GM21526 (cell line): ENCODE results near the gene ATP6V1G2.
"Not testable (repeated sequence)": the region's sequence is repeated elsewhere in the genome, so short reads cannot be mapped to it uniquely, and the experiment has no call there.

ENCODE experiments used
- ATAC-seq: cut with Tn5 transposase; IDR thresholded peaks from one replicate; pipeline ENCODE4 v1.9.1; 2021; ENCODE audit warnings: moderate library complexity; ENCODE audit not compliant: unreplicated experiment, low FRiP score

ATP6V1G2 gene

DNA sequence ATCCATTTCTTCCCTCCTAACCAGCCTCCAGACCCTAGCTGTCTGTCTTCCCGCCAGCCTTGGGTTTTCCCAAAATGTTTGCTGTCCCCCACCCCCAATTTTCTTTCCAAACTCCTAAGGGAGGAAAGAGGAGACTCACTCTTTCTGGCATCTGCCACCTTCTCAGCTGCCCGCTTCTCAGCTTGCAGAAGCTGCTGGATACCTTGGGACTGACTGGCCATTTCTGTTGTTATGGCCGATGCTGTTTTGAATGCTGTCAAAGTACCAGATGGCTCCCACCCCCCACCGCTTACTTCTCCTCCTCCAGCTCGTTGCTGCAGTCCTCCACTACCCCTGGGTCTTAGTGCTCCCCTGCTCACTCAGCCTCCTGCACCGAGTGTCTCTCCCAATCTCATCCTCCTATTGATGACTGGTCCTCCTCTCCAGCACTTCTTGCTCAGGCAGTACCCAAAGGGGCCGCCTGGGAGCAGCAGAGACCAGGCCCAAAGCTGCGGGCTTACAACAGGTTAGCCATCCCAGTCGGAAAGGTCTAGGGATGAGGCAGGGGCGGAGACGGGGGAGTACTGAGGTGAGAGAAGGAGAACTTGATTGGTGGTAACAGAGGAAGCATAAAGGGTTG is at the start of gene ATP6V1G2:
Gene ATP6V1G2, minus strand, starts transcription at position 270 of the 619 bp plus-strand sequence. Its CDS starts 49 bp downstream, at position 221.
- no peak for ATAC-seq

DNA sequence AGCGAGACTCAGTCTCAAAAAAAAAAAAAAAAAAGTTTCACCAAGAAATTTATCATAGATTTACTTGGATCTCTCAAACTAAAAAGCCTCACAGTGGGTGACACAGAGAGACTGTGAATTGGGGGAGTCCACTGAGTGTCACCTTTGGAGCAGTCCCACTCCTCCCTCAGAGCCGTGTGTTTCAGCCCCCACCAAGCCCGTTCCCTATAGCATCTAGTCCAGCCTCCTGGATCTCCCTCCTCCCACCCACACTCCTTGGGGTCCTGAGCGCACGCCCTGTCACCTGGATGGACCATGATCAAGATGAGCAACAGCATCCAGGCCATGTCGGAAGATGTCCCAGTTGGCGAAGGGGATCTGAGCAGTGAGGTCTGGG is 46.0 kb upstream of the ATP6V1G2 start:
- ATAC-seq: no peak

DNA sequence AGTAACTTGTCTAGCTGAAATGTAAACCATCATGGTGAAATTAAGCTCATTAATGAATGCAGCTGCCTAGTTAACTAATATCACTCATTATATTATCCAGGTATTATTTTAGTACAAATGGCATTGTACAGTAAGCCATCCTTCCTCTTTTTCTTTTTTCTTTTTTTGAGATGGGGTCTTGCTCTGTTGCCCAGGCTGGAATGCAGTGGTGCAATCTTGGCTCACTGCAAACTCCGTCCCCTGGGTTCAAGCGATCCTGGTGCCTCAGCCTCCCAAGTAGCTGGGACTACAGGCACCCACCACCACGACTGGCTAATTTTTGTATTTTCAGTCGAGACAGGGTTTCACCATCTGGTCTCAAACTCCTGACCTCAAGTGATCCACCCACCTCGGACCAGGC is 44.3 kb upstream of the ATP6V1G2 start:
- ATAC-seq: not testable (repeated sequence)

DNA sequence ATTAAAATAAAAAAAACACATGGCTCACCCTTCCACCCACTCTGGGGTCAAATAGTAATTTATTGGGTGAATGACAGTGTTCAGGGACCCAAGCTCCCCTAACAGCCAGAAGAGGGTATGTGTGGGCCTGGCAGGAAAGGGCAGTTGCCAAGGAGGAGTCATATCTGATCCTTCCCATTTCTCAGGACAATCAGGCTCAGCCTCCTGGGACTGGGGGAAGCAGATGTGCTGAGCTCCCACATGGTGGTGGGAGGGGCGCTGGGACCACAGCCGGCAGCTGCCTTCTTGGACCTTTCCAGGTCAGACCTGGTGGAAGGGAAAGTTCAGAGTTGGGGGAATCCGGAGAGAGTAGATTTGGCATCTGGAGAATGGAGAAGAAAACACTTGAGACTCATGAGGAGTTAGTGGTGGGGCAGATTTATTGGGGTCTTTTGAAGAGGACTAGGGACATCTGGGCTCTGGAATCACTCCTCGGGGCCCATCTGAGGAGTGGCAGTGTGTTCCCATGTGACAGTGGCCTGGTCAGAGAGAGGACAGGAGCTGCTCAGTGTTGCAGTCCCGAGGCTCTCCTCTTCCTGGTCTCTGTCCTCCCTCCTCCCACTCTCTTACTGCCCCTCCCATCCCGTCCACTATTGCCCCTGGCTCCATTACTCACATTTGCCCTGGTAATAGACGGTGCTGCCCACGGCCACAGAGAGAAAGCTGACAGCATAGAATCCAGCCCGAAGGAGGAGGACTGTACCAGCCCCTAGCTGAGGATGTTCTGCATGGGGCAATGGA is 42.7 kb upstream of the ATP6V1G2 start:
- no peak for ATAC-seq

DNA sequence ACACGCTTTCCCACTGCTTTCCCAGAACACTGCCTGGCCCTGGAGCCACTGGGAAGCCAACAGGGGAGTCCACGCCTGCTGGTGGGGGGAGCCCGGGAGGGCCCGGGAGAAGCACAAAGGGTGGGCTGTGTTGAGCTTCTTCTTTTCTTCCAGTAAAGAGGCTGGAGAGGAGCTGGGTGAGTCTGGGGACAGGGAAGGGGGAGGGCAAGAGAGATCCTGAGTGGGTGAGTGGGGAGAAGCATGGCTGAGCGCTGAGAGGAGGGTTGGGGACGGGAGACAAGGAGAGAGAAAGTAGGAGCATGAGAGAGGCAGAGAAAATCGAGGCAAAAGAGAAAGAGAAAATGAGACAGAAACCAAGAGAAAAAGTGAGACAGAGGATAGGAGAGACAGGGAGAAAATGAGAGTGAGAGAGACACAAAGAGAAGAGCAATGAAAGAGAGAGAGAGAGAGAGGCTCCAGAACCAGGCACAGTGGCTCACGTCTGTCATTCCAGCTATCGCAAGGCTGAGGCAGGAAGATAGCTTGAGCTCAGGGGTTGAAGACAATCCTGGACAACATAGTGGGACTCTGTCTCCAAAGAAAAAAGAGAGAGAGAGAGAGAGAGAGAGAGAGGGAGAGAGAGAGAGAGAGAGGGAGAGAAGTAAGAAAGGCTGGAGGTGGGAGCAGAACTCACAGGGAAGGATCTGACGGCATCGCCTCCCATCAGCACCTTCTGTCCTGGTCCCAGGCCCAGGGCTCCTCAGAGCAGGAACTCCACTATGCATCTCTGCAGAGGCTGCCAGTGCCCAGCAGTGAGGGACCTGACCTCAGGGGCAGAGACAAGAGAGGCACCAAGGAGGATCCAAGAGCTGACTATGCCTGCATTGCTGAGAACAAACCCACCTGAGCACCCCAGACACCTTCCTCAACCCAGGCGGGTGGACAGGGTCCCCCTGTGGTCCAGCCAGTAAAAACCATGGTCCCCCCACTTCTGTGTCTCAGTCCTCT is 41.7 kb upstream of the ATP6V1G2 start:
- ATAC-seq: no peak

DNA sequence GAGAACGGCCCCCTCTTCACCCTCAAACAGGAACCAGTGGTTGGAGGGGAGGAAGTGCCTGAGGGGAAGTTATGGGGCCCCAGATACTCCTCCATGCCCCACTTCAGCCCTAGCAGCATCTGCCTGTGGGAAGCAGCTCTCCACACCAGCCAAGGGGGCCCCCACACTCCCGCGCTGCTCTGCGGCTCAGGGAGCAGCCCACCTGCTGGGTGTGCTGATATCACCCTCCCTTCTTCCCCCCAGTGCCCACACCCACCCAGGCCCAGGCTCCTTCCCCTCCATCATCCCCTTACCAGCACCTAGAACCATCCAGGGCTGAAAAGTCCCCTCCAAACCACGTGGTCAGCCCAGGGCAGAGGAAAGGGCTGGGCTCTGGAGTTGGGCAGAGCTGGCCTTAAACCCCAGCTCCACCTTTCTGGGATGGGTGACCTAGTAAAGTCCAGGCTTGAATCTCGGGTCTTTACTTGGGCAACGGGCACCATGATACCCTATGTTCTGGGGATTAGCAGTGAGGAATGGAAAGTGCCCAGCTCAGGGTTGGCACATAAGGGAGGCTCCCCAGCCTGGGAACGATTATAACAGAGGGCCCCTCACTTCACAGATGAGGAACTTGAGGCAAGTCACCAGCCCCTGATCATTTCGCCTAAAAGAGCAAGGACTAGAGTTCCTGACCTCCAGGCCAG is 40.3 kb upstream of the ATP6V1G2 start:
- ATAC-seq: no peak

DNA sequence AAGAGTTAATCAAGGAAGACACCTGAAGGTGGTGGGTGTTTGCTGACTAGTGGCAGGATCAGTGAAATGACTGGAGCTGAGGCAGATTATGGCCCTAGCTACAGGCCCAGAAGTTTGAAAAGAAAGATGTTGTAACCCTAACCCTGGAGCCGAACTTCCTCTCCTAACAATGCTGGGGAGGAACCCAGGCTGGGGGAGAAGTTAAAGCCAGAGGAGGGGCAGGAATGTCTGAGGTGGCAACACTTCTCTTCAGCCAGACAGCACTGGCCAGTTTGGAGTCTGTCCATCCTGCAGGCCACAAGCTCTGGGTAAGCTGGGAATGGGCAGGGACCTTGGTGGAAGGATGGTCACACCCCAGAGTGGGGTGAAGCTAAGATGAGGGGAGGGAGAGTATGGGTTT is 39.6 kb upstream of the ATP6V1G2 start, which contains the start of gene LST1:
Gene LST1, plus strand, starts transcription at position 270 of the 400 bp plus-strand sequence. CDS start 1,023 bp downstream, outside the sequence.
- no peak for ATAC-seq

DNA sequence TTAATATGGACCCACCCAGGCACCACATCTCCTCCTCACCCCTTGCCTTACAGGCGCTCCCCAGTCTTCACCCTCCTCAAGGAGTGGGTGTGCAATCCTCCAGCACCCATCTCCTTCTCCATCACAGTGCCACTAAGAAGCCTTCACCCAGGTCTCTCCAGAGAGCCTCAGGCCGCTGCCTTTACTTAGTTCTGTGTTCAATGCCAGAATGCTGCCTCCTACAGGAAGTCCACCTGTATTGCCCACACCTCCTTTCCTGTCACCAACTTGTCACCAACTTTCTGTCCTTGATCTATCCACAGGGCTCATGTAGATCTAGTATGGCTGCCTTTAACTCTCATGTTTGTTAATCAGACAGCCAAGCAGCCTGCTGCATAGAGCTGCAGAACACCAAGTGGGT is 39.1 kb upstream of the ATP6V1G2 start:
- ATAC-seq: no peak

DNA sequence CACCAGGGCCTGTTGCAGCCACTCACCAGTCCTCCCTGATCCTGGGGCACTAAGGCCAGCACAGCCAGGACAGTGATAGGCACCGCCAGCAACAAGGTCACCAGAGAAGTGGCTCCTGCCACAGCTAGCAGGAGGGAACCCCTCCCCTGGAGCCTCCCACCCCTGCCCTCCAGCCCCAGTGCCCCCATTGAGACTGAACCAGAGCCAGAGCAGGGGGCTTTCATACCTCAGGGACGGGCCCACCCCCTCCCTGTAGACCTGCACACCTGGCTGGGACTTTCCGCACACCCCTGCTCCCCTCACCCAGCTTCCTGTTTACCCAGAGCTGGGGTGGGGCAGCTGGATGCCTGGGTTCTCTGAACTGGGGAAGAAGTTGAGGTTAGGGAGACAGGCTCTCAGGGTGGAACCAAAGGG is 35.8 kb upstream of the ATP6V1G2 start, which contains the start of gene LTB:
Gene LTB, minus strand, starts transcription at position 195 of the 414 bp plus-strand sequence. Its CDS starts 7 bp downstream, at position 188.
- no peak for ATAC-seq

DNA sequence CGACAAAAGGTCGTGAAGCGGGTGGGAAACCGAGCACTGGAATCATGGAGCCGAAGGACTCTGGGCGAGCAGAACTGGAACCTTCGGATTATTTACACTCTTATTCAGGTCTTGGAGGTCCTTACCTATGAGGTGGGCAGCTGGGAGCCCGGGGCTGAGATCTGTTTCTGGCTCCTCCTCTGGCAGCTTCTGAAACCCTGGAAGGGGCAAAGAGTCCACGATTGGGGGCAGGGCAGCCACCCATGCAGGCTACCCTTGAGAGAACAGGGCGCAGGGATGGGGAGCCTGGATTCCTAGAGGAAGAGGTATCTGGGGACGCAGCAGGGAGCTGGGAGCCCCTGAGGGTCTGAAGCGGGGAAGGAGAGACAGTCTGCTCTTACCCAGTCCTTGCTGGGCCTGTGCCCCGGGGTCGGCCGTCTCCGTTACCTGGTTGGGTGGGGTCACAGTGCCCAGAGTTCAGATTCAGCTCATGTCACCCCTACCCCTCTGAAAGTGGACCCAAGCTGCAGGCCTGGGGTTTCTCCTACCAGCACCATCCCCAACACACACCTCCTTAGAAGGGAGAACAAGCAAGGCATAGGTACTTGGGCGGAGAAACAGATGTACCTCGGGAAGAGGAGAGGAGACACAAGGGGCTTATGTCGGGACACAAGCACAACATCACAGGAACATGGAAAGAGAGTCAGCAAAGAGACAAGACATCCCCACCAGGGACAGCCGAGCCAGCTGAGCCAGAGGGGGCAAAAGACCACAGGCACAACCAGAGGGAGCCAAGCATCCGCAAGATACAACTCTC is 35.2 kb upstream of the ATP6V1G2 start:
- ATAC-seq: no peak

DNA sequence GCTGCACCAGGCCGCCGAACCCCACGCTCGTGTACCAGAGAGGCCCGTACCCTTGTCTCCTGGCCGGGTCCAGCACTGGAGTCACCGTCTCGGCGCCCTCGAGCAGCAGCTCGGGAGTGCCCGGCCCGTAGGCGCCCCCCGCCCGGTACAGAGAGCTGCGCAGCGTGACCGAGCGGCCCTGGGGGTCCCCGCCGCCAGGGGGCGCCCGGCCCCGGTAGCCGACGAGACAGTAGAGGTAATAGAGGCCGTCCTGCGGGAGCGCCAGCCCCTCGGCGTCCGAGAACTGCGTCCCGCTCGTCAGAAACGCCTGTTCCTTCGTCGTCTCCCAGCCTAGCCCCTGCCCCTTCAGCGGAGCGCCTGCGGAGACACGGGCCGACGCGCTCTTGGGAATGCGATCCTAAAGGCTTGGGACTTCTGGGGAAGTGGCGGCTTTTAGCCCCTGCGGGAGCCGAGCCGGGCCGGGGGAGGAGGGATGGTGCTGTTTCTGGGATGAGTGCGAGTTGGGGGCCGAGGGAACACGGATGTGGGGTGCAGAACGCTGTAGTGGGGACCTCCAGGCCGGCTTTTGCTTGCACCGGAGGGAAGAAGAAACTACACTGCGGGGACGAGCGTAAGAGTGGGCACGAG is 34.5 kb upstream of the ATP6V1G2 start:
- no peak for ATAC-seq

DNA sequence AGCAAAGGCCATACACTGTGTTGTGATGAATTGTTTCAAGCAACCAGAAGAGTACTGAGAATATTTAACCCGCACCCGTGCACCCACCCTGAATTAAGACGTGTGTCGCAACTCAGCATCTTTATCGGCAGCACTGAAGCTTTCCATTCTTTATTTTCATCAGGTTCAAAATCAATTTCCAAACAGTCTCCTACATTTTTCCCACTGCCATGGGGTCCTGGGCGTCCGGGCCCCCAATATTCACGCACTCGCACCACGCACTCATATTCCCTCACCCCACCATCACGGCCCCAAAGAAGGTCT is 34.0 kb upstream of the ATP6V1G2 start:
- no peak for ATAC-seq

DNA sequence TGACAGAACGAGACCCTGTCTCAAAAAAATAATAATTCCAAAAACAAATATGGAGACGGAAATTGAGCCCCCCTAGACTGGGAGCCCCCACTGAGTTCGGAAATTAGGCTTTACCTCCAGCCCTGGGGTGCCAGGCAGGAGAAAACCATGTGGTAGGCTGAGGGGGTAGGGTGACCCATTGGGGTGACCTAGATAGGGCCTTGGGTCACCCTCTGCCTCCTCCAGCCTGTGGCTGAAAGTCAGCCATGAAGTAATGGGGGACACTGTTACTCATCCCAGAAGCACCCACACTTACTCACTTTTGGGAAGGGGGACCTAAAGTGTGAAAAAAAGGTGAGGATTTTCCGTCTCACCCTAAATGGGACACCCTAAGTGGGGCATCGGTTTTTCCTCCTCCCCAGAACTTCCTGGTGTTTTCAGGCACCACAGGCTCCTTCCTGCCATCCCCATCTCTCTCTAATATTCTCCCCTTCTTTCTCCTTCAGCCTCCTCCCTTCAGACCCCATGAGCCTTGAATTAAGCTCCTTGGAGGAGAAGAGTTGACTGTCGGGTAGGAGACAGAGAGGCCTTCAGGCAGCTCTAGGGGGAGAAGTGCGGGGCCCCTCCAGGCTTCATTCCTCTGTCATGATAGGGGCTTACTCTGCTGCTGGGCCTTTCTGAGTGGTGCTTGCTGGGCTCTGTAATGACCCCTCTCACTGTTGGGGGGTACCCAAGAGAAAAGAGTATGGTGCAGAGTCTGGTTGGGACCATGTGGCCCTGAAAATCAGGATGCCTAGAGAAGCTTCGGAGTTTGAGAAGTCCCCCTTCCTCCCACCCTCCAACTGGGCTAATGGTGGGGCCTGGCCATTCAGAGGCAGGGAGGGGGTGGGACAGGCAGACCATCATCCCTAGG is 33.4 kb upstream of the ATP6V1G2 start:
- ATAC-seq: no peak

DNA sequence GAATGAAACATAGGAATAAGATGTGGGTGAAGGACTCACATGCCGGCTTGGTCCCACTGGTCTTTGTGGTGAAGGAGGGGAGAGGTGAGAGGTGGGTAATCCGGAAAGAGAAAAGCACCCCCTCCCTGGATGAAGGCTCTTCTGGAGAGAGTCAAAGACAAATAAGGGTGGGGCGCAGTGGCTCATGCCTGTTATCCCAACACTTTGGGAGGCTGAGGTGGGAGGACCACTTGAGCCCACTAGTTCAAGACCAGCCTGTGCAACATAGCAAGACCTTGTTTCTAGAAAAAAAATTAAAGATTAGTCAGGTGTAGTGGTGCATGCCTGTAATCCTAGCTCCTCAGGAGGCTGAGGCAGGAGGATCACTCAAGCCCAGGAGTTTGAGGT is 32.7 kb upstream of the ATP6V1G2 start:
- ATAC-seq: no peak

DNA sequence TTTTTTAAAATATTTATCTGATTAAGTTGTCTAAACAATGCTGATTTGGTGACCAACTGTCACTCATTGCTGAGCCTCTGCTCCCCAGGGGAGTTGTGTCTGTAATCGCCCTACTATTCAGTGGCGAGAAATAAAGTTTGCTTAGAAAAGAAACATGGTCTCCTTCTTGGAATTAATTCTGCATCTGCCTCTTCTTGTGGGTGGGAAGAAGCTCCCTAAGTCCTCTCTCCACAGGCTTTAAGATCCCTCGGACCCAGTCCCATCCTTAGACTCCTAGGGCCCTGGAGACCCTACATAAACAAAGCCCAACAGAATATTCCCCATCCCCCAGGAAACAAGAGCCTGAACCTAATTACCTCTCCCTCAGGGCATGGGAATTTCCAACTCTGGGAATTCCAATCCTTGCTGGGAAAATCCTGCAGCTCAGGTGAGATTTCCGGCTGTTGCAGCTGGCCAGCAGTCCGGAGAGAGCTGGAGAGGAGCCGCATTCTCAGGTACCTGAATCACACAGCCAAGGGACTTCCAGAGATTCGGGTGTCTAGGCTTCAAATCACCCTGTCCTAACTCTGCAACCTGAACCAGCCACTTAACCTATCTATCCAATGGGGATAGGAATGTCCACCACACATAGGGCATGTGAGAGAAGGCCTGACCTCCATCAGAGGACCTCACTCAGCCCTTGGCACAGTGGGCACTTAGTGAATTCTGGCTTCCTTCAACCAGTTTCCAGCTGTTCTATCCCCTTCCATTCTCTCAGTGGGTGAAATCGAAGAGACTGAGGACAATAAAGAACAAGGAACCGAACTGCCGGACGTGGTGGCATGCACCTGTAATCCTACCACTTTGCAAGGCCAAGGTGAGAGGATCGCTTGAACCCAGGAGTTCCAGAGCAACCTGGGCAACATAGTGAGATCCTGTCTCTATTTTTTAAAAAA is 32.0 kb upstream of the ATP6V1G2 start:
- no peak for ATAC-seq

DNA sequence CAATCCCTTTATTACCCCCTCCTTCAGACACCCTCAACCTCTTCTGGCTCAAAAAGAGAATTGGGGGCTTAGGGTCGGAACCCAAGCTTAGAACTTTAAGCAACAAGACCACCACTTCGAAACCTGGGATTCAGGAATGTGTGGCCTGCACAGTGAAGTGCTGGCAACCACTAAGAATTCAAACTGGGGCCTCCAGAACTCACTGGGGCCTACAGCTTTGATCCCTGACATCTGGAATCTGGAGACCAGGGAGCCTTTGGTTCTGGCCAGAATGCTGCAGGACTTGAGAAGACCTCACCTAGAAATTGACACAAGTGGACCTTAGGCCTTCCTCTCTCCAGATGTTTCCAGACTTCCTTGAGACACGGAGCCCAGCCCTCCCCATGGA is 31.2 kb upstream of the ATP6V1G2 start:
- ATAC-seq: no peak

DNA sequence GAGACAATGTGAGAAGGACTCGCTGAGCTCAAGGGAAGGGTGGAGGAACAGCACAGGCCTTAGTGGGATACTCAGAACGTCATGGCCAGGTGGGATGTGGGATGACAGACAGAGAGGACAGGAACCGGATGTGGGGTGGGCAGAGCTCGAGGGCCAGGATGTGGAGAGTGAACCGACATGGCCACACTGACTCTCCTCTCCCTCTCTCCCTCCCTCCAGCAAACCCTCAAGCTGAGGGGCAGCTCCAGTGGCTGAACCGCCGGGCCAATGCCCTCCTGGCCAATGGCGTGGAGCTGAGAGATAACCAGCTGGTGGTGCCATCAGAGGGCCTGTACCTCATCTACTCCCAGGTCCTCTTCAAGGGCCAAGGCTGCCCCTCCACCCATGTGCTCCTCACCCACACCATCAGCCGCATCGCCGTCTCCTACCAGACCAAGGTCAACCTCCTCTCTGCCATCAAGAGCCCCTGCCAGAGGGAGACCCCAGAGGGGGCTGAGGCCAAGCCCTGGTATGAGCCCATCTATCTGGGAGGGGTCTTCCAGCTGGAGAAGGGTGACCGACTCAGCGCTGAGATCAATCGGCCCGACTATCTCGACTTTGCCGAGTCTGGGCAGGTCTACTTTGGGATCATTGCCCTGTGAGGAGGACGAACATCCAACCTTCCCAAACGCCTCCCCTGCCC is 30.6 kb upstream of the ATP6V1G2 start:
- no peak for ATAC-seq
